ENCODE measurements around the gene PFKP. TPM values are rescaled to one million over a fixed set of nuclear protein-coding genes. Genes with fewer than 3 reads are reported as not detected.
A peak's percentile ranks its signal among the peaks of the same experiment; 100 is the strongest.

PFKP gene
- total RNA-seq, 2 donors from 2014 or later: 76.9 to 106 TPM

DNA sequence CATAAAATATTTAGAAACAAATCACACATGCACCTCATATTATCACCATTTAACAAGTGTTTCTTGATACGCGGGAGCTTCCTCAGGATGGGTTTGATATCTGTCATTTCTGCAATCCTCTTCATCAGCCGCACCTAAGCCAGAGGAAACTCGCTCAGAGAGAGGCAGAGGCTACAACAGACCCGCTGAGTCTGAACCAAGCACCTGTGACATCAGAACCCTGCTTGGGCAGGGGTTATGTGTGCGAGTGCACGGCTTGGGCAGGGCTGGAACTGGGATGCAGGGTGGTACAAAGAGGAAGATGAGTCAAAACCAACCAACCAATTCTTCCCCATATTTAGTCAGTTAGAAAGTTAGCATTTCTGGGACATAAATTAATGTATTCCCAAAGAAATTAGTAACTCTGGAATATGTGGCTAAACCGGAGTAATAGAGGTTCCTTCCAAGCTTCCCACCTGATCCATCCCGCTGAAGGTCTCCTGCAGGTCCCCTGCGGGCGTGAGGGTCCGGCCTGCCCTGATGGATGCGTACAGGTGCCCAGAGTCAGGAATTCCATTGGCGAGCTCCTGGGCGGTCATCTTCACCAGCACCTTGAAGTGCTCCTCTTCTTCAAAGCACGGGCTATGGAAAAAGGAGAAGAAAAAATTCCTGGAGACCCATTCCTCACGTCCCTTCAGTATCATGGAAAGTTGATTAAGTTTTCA, 79.9 kb downstream of the PFKP start:
- peaks cover 2% of the 10 kb centered on the region for H3K4me1 Mint-ChIP-seq
- ATAC-seq (no peak), DNase-seq (no peak)
- no peaks in the 10 kb centered on the region for H3K27me3 Mint-ChIP-seq
- H3K9me3 ChIP-seq (ENCODE audit: control insufficient read depth, low read length, poor library complexity, severe bottlenecking): no peaks in the 10 kb centered on the region
- peaks cover 11% of the 10 kb centered on the region for H3K36me3 Mint-ChIP-seq (ENCODE audit: low read depth)
- H3K27ac Mint-ChIP-seq: no peak overlapping the region
- H3K4me3 Mint-ChIP-seq: no peak overlapping the region

DNA sequence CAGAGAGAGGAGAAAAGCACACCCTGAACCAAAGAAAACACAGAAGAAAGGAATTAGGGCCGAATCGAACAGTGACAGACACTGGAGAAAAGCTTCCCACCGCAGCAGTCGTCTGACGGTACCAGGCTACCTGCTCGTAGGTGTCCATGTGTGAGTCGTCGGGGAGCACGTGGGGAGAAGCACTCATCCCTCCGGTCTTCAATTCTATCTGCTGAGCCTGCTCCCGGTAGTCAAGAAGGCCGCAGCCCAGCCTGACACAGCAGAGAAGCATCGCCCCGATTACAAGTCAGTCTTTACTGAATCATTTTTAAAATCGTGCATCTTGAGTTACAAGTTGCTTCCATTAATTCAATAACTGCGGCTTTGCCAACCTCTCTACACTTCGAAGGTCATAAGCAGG, 80.7 kb downstream of the PFKP start:
- Mint-ChIP-seq H3K27me3 (no peaks in the 10 kb centered on the region), H3K4me3 (no peak overlapping the region), H3K27ac (no peak overlapping the region), H3K4me1 (peaks cover 8% of the 10 kb centered on the region), H3K36me3 (ENCODE audit: low read depth) (peaks cover 10% of the 10 kb centered on the region)
- DNase-seq (no peak), ATAC-seq (no peak)
- no peaks in the 10 kb centered on the region for H3K9me3 ChIP-seq (ENCODE audit: control insufficient read depth, low read length, poor library complexity, severe bottlenecking)

DNA sequence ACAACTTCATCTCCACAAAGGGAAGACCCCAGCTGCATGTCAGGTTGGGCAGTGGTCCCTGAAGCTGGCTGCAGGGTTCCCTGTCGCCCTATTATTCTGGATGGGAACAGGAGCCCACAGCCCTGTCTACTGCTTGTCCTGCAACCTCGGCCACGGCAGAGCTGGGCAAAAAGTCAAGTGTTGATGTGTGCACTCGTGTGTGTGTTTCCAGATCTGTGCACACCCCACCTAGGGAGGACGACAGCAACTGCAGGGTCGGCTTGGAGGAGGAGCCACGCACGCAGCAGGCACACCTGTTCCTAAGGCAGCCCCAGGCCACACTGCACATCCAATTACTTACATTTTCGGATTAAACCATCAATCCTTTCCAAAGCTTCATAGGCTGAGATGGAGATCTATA, 81.6 kb downstream of the PFKP start:
- DNase-seq (no peak), ATAC-seq (no peak)
- Mint-ChIP-seq H3K4me1 (peaks cover 8% of the 10 kb centered on the region), H3K27me3 (no peaks in the 10 kb centered on the region), H3K27ac (no peak overlapping the region), H3K4me3 (no peak overlapping the region), H3K36me3 (ENCODE audit: low read depth) (peaks cover 13% of the 10 kb centered on the region)
- H3K9me3 ChIP-seq (ENCODE audit: control insufficient read depth, low read length, poor library complexity, severe bottlenecking): no peaks in the 10 kb centered on the region

DNA sequence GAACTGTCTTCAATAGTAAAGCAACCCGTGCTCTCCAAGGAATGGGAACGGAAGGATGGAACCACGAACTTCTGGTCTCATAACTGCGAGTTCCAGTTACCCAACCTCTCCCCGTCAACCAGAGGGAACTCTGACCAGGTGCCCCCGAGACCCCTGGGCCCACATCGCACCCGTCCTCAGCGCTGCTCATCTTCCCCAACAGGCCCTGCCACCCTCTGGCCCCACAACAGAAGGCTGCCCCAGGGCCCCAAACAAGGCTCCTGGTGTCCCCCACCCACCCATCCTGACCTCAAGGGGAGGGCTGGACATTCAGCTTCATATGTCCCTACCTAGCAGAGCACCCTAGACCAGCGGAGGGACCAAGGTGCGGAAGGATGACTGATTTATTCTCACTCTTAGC, 82.6 kb downstream of the PFKP start:
- ATAC-seq: no peak
- Mint-ChIP-seq H3K36me3 (ENCODE audit: low read depth) (peaks cover 14% of the 10 kb centered on the region), H3K27me3 (no peaks in the 10 kb centered on the region)

DNA sequence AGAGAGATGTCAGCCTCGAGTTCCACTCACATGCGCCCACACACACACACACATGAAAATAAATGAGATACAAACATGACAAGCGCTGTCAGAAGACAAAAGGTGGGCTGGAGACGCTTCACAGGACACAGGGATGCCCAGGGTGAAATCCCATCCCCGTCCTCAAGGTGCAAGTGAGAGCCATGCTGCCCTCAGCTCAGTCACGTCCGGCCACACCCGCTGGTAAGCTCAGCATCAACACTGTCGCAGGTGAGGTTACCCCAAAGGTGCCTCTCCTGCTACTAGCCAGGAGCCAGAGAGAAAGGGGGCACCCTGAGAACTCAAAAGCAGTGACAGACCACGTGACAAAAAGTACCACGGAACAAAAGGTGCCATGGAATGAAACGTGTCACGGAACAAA, 83.0 kb downstream of the PFKP start:
- H3K36me3 Mint-ChIP-seq (ENCODE audit: low read depth): peaks cover 13% of the 10 kb centered on the region
- no peaks in the 10 kb centered on the region for H3K9me3 ChIP-seq (ENCODE audit: control insufficient read depth, low read length, poor library complexity, severe bottlenecking)
- no peak overlapping the region for H3K27ac Mint-ChIP-seq
- H3K4me3 Mint-ChIP-seq: no peak overlapping the region
- H3K27me3 Mint-ChIP-seq: no peaks in the 10 kb centered on the region
- H3K4me1 Mint-ChIP-seq: peaks cover 8% of the 10 kb centered on the region
- ATAC-seq (no peak), DNase-seq (no peak)

More for the DNA sequence above, 82.6 kb downstream of the PFKP start:
- peaks cover 8% of the 10 kb centered on the region for H3K4me1 Mint-ChIP-seq
- H3K27ac Mint-ChIP-seq: no peak overlapping the region
- no peaks in the 10 kb centered on the region for H3K9me3 ChIP-seq (ENCODE audit: control insufficient read depth, low read length, poor library complexity, severe bottlenecking)
- no peak overlapping the region for H3K4me3 Mint-ChIP-seq
- DNase-seq: no peak

DNA sequence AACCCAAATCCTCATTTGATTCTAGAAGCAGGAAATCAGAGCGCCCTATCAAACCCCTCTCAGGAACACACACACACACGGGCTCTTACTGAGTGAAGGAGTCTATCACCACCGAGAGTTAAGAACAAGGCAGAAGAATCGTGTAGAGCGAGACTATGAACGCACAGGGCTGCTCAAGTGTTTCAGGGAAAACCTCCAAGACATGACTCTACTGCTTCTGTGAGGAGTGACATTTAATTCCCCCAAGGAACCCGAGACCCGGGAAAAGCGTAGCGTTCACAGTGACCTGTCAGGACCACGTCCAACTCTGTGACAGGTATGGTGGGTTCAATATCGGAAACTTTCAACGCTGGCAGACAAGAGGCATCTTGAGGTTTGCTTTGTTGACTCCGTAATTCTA, 83.6 kb downstream of the PFKP start:
- H3K27me3 Mint-ChIP-seq: no peaks in the 10 kb centered on the region
- H3K4me1 Mint-ChIP-seq: peaks cover 8% of the 10 kb centered on the region
- no peaks in the 10 kb centered on the region for H3K9me3 ChIP-seq (ENCODE audit: control insufficient read depth, low read length, poor library complexity, severe bottlenecking)
- DNase-seq (no peak), ATAC-seq (no peak)
- H3K36me3 Mint-ChIP-seq (ENCODE audit: low read depth): peaks cover 12% of the 10 kb centered on the region
- H3K4me3 Mint-ChIP-seq: no peak overlapping the region
- no peak overlapping the region for H3K27ac Mint-ChIP-seq

DNA sequence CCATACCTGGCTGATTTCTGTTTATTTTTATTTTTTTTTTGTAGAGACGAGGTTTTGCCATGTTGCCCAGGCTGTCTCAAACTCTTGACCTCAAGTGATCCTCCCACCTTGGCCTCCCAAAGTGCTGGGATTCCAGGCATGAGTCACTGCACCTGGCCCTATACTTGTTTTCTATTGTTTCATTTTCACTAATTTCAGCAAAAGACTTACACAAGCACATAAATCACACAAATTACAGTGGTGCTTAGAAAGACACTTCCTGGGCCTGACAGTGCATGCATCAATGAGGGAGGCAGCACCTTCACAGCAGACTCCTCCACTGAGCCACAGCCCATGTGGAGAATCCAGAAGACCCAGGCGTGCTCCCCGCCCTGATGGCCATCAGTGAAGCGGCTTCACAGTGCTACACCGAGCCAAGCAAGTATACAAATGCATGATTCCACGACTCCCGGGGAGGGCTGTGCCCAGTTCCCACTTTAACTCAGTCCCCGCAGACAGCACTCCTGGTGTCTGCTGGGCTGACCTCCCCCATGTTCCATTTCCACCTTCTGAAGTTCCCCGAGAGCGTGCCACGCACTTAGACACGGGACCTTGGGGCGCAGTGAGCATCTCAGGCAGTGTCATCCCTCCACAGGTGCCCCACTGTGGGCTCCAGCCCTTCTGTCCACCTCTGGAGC, 84.7 kb downstream of the PFKP start:
- ATAC-seq (no peak), DNase-seq (no peak)
- Mint-ChIP-seq H3K4me1 (peaks cover 8% of the 10 kb centered on the region), H3K4me3 (no peak overlapping the region), H3K36me3 (ENCODE audit: low read depth) (peaks cover 12% of the 10 kb centered on the region), H3K27ac (no peak overlapping the region), H3K27me3 (no peaks in the 10 kb centered on the region)
- H3K9me3 ChIP-seq (ENCODE audit: control insufficient read depth, low read length, poor library complexity, severe bottlenecking): no peaks in the 10 kb centered on the region

DNA sequence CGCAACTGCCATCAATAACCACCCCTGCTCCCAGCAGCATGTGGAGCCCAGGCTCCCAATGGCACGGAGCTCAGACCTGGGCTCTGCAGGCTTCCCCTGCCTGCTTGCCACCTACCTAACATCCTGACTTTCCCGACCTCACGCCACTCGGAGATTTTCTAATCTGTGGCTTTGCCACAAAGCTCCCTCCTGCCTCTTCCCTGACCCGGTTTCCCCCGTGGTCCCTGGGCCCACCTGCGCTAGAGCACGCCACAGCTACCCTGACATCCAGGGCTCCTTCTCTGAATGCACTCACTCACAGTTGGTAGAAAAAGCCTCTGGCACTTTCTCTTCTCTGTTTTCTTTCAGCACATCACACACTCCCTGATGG, 85.2 kb downstream of the PFKP start:
- Mint-ChIP-seq H3K27me3 (no peaks in the 10 kb centered on the region), H3K36me3 (ENCODE audit: low read depth) (peaks cover 12% of the 10 kb centered on the region)

DNA sequence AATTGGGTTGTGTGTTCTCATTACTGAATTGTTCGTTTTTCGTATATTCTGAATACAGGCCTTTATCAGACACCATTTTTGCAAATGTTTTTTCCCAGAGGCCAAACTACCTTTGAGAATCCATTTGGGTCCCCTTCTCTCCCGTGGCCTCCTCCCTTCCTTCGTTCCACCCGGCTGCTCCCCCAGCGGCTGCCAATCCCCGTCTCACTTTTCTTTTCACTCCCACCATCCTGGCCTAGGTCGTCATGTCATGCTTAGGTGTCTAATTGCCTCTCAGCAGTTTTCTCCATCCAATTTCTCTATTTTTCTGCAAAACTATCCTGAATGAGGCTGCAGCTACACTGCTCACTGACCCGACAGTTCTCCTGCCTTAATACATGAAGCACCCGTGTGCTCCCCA, 87.3 kb downstream of the PFKP start:
- Mint-ChIP-seq H3K27ac (peak overlapping the region; percentile 34), H3K4me3 (no peak overlapping the region), H3K27me3 (no peaks in the 10 kb centered on the region), H3K4me1 (peaks cover 11% of the 10 kb centered on the region), H3K36me3 (ENCODE audit: low read depth) (peaks cover 10% of the 10 kb centered on the region)
- DNase-seq (no peak), ATAC-seq (no peak)
- H3K9me3 ChIP-seq (ENCODE audit: control insufficient read depth, low read length, poor library complexity, severe bottlenecking): no peaks in the 10 kb centered on the region

More for the DNA sequence above, 85.2 kb downstream of the PFKP start:
- no peaks in the 10 kb centered on the region for H3K9me3 ChIP-seq (ENCODE audit: control insufficient read depth, low read length, poor library complexity, severe bottlenecking)
- Mint-ChIP-seq H3K27ac (no peak overlapping the region), H3K4me3 (no peak overlapping the region), H3K4me1 (peaks cover 9% of the 10 kb centered on the region)
- DNase-seq (no peak), ATAC-seq (no peak)

DNA sequence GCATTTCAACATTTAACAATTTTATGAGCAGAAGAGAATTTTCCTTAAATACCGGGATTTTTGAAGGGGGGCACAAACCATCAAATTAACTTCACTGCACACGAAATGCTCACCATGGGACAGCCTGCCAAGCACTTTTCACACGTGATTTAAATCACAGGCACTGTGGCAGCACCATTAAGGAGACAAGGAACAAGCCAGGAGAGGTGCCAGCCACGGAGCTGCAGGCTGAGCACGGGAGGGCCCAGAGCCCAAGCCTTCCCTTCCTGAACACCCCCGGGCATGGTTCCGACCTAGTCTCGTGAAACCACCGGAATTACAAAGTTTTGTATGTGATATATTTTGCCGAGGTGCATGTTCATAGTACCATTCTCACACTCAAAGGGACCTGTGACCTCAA, 91.8 kb downstream of the PFKP start:
- Mint-ChIP-seq H3K4me1 (peaks cover 2% of the 10 kb centered on the region), H3K27me3 (no peaks in the 10 kb centered on the region), H3K36me3 (ENCODE audit: low read depth) (peaks cover 12% of the 10 kb centered on the region), H3K4me3 (no peak overlapping the region), H3K27ac (peak overlapping the region; percentile 43)
- DNase-seq (no peak), ATAC-seq (no peak)
- H3K9me3 ChIP-seq (ENCODE audit: control insufficient read depth, low read length, poor library complexity, severe bottlenecking): no peaks in the 10 kb centered on the region

DNA sequence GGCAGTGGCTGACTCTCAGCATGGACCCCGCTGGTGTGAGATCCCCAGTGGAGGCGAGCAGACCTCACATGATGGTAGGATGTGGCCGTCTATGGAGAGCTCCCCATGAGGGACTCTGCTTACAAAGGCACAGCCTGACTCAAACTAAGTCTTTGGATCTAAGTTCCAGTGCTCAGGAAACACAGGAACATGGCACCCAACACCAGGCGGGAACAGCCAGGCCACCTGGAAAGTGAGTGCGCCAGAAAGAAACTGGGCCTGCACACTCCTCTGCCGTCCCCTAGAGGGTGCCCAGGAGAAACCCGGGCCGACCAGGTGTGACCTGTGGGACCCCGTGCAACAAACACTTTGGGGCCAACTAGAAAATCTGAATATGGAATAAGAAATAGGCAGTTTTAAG, 95.2 kb downstream of the PFKP start:
- ATAC-seq (no peak), DNase-seq (no peak)
- H3K4me1 Mint-ChIP-seq: peaks cover 2% of the 10 kb centered on the region
- peaks cover 13% of the 10 kb centered on the region for H3K36me3 Mint-ChIP-seq (ENCODE audit: low read depth)
- H3K9me3 ChIP-seq (ENCODE audit: control insufficient read depth, low read length, poor library complexity, severe bottlenecking): no peaks in the 10 kb centered on the region
- no peaks in the 10 kb centered on the region for H3K27me3 Mint-ChIP-seq
- H3K4me3 Mint-ChIP-seq: no peak overlapping the region
- H3K27ac Mint-ChIP-seq: no peak overlapping the region

DNA sequence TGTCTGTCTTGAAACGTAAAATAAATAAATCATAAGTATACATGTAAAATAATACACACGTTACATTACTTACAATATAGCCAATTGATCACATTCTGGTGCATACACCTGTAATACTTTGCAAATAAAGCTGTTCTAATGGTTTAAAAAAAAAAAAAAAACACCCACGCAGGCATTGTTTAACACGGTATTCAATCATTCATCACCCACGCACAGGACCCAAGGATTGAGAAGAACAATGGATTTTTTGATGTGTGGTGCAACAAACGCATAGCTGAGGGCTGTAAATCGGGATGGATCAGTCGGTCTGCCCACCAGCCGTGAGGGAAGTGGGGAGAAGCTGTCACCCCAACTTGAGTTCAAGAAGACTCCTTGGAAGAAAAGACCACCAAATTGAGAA, 96.5 kb downstream of the PFKP start:
- no peaks in the 10 kb centered on the region for H3K9me3 ChIP-seq (ENCODE audit: control insufficient read depth, low read length, poor library complexity, severe bottlenecking)
- DNase-seq (no peak), ATAC-seq (no peak)
- H3K4me1 Mint-ChIP-seq: no peaks in the 10 kb centered on the region
- no peak overlapping the region for H3K27ac Mint-ChIP-seq
- no peaks in the 10 kb centered on the region for H3K27me3 Mint-ChIP-seq
- peaks cover 13% of the 10 kb centered on the region for H3K36me3 Mint-ChIP-seq (ENCODE audit: low read depth)
- no peak overlapping the region for H3K4me3 Mint-ChIP-seq

DNA sequence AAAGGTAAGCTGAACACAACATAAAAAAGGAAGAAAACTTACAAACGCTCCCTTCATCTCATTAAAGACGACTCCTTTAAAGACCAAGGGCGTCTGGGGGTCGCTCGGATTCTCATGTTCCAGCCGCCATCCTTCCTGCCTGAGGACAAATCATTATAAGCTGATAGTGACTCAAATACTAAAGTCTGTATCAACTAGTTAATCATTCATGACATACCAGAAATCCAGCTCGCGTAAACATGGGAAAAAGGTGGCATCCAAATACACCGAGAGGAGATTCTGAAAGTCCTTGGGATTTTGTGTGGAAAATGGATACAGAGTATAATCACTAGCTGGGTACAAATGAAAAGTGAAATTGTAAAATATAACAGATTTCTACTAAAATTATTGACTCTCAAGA, 97.8 kb downstream of the PFKP start:
- peaks cover 12% of the 10 kb centered on the region for H3K36me3 Mint-ChIP-seq (ENCODE audit: low read depth)
- no peak overlapping the region for H3K4me3 Mint-ChIP-seq
- ATAC-seq: no peak
- H3K27ac Mint-ChIP-seq: no peak overlapping the region
- no peaks in the 10 kb centered on the region for H3K27me3 Mint-ChIP-seq
- peaks cover 2% of the 10 kb centered on the region for H3K4me1 Mint-ChIP-seq
- no peaks in the 10 kb centered on the region for H3K9me3 ChIP-seq (ENCODE audit: control insufficient read depth, low read length, poor library complexity, severe bottlenecking)
- DNase-seq: no peak
